ENCODE data around the gene MORC2.

DNA sequence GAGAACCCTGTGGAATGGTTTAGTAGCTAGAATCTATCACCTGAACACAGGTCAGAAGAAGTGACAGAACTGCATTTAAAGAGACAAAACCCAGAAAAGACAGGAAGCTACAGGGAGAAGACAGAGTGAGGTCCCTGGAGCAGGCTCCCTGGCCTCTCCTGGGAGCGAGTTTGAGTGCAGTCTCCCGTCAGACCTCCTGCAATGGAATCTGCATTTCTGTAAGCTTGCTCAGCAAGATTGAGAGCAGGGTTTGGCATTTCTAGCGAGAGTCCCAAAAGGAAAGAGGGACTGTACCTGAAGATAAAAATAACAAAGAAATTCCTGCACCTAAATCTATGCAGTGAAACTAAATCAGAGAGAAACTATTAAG lies 74.2 kb downstream of the MORC2 start:
- TF ChIP-seq ZNF140 (tag by site-specific recombination; IDR thresholded peaks at IDR 0.05) (no peak), CTCF (tag by site-specific recombination; IDR thresholded peaks at IDR 0.05) (no peak), ZSCAN5A (tag by site-specific recombination; IDR thresholded peaks at IDR 0.05) (no peak), ZNF311 (tag by site-specific recombination; IDR thresholded peaks at IDR 0.05; ENCODE audit: borderline replicate concordance) (no peak), ZNF341 (tag by site-specific recombination; IDR thresholded peaks at IDR 0.05; ENCODE audit: low read depth) (no peak), ZNF704 (tag by site-specific recombination; IDR thresholded peaks at IDR 0.05) (no peak), ZNF274 (IDR thresholded peaks at IDR 0.05; ENCODE audit: low read length) (no peak), ZNF274 (tag by site-specific recombination; IDR thresholded peaks at IDR 0.05; ENCODE audit: borderline replicate concordance) (no peak), ZNF221 (tag by site-specific recombination; IDR thresholded peaks at IDR 0.05; ENCODE audit: borderline replicate concordance) (no peak)
- TF ChIP-seq, protein P1, sequence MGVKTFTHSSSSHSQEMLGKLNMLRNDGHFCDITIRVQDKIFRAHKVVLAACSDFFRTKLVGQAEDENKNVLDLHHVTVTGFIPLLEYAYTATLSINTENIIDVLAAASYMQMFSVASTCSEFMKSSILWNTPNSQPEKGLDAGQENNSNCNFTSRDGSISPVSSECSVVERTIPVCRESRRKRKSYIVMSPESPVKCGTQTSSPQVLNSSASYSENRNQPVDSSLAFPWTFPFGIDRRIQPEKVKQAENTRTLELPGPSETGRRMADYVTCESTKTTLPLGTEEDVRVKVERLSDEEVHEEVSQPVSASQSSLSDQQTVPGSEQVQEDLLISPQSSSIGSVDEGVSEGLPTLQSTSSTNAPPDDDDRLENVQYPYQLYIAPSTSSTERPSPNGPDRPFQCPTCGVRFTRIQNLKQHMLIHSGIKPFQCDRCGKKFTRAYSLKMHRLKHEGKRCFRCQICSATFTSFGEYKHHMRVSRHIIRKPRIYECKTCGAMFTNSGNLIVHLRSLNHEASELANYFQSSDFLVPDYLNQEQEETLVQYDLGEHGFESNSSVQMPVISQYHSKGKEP (tag by site-specific recombination; IDR thresholded peaks at IDR 0.05) = no peak
